ENCODE data around the gene TMEM17.
"Not testable (repeated sequence)": the region's sequence is repeated elsewhere in the genome, so short reads cannot be mapped to it uniquely, and the experiment has no call there.

TMEM17 gene

GRCh38 chr2:62505750-62506420, at the start of gene TMEM17:
Gene TMEM17, minus strand, starts transcription at chr2:62506195. Its CDS starts 66 bp downstream, at chr2:62506129.
- no peak for DNase-seq (ENCODE audit: low spot score)

- DNase-seq (ENCODE audit: low spot score), result no peak
Observed at GRCh38 chr2:62554440-62554839, 48.4 kb upstream of the TMEM17 start.

- no peak for DNase-seq (ENCODE audit: low spot score)
Observed at GRCh38 chr2:62550461-62550860, 44.5 kb upstream of the TMEM17 start.

- no peak for DNase-seq (ENCODE audit: low spot score)
Observed at GRCh38 chr2:62547854-62548253, 41.9 kb upstream of the TMEM17 start.

- DNase-seq (ENCODE audit: low spot score), result no peak
Observed at GRCh38 chr2:62545261-62545660, 39.3 kb upstream of the TMEM17 start.

GRCh38 chr2:62540408-62541168, 34.6 kb upstream of the TMEM17 start:
- no peak for DNase-seq (ENCODE audit: low spot score)

- DNase-seq (ENCODE audit: low spot score), result no peak
Observed at GRCh38 chr2:62539606-62540407, 33.8 kb upstream of the TMEM17 start.

GRCh38 chr2:62538756-62539155, 32.8 kb upstream of the TMEM17 start:
- DNase-seq (ENCODE audit: low spot score), result no peak

GRCh38 chr2:62537814-62538213, 31.8 kb upstream of the TMEM17 start:
- no peak for DNase-seq (ENCODE audit: low spot score)

GRCh38 chr2:62536873-62537547, 31.0 kb upstream of the TMEM17 start:
- no peak for DNase-seq (ENCODE audit: low spot score)

GRCh38 chr2:62535521-62535920, 29.5 kb upstream of the TMEM17 start:
- DNase-seq (ENCODE audit: low spot score), result not testable (repeated sequence)

- no peak for DNase-seq (ENCODE audit: low spot score)
Observed at GRCh38 chr2:62531594-62531993, 25.6 kb upstream of the TMEM17 start.

GRCh38 chr2:62529758-62530157, 23.8 kb upstream of the TMEM17 start:
- DNase-seq (ENCODE audit: low spot score), result no peak

- no peak for DNase-seq (ENCODE audit: low spot score)
Observed at GRCh38 chr2:62527478-62528210, 21.6 kb upstream of the TMEM17 start.

- DNase-seq (ENCODE audit: low spot score), result no peak
Observed at GRCh38 chr2:62526531-62527381, 20.8 kb upstream of the TMEM17 start.

GRCh38 chr2:62525549-62526269, 19.7 kb upstream of the TMEM17 start:
- DNase-seq (ENCODE audit: low spot score), result no peak

GRCh38 chr2:62524293-62524941, 18.4 kb upstream of the TMEM17 start:
- DNase-seq (ENCODE audit: low spot score), result no peak

- not testable (repeated sequence) for DNase-seq (ENCODE audit: low spot score)
Observed at GRCh38 chr2:62521061-62521460, 15.1 kb upstream of the TMEM17 start.

- no peak for DNase-seq (ENCODE audit: low spot score)
Observed at GRCh38 chr2:62512384-62512783, 6.4 kb upstream of the TMEM17 start.

Measured in CD4-positive, alpha-beta T cell treated with Interleukin-6 at 100 ng/mL for 8 hours (primary cell).